ENCODE results near the gene PRIMA1.

Gene PRIMA1

DNA sequence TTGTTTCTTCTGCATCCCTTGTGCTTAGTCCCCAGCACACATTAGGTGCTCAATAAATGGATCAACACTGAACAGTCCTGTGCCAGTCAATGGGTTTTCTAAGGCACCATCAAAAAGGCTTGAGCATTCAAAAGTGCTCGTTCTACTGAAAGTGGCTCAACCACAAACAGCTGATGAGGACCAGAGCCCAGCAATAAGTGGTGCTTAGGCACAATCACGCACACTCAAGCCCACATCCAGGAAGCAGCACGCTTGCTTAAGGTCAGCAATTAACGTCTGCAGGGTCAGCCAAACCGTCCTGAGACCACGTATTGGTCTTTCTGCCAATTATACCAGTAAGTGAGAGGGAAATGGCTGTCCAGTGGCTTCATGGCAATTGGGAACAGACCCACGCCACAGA, 56.5 kb downstream of the PRIMA1 start:
- DNase-seq (ENCODE audit: low read depth), result no peak

GRCh38 chr14:93729993-93730392, 58.3 kb downstream of the PRIMA1 start:
- DNase-seq (ENCODE audit: low read depth), result no peak

- no peak for DNase-seq (ENCODE audit: low read depth)
Observed at GRCh38 chr14:93728651-93729016, 59.7 kb downstream of the PRIMA1 start.

GRCh38 chr14:93727917-93728650, 60.2 kb downstream of the PRIMA1 start:
- DNase-seq (ENCODE audit: low read depth), result no peak

- no peak for DNase-seq (ENCODE audit: low read depth)
Observed at GRCh38 chr14:93727039-93727740, 61.1 kb downstream of the PRIMA1 start.

DNA sequence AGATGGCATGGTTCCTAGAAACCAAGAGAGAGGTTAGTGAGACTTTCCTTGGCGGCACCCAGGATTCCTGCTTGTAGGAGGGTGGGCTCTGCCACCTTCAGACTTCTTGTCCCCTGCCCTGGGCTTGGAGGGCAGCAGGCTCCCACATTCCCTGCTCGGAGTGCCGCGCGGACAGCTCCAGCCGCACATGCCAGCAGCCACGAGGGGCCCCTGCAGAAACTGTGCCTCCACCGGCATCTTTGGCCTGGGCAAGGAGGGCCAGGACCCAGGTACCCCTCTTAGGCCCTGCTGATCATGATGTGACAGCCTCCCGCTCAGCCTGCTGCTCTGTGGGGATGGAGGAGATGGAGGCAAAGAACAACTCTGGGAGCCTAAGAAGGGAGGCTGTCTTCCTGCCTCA, 62.3 kb downstream of the PRIMA1 start:
- DNase-seq (ENCODE audit: low read depth), result no peak

DNA sequence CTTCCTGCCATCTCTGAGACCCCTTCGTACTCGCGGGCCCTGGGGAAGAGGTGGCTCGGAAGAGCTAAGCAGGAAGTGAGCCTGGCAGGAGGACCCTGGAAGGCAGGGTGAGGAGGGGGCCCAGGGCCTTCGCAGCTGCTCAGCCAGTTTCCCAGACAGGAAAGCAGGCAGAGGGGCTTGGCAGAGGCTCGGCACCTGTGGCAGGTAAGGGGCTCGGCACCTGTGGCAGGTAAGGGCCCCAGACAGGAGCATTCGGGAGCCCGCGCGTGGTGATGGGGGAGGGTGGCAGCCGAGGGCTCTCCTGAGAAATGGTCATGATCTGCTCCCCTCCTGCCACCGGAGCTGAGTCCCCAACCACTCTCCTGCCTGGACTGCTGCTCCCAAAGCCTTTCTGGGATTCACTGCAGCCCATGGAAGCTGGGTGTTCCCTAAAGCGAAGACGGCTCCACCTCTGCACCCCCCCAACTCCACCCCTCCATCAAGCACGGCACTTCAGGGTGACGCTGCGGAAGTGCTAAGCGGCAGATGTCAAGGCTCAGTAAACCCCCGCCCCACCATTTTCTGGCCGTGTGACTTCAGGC, 63.2 kb downstream of the PRIMA1 start:
- no peak for DNase-seq (ENCODE audit: low read depth)

DNA sequence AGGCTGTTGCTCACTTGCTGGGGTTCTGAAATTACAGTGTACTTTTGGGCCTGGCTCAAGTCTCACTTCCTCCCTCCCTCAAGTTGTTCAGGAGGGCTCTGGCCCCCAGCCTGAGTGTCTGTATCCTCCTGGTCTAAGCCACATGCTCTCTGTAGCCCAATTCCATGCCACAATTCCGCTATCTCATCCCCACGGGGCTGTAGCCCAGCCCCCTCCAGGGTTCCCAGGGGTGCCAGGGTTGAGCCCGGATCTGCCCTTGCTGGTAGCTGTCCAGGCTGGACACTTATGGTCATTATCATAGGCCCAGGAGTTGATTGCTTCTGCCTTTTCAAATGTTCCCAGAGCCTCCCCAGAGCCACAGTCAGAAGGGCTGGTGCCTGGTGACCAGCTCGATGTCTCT, 65.3 kb downstream of the PRIMA1 start:
- DNase-seq (ENCODE audit: low read depth), result no peak

DNA sequence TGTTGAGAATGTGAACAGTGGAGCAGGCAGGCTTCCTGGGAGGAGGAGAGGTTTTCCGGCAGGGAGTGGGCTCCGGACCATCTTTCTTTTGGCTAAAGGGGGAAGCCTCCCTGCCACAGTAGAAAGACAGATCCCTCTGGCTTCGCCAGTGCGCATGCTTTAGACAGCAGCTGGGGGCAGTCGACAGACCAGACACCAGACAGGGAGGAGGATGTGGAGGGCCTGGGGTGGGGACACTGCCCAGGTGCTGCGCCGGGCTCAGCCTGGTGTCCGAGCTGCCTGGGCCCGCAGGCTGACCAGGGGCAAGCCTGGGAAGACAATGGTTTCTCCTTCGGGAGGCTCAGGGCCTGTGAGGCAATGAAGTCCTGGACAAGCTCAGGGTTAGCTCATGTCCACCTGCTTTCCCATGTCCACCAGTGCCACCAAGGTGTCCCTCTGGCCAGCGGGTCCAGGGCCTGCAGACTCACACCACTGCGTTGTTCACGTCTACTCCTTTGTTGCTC, 67.3 kb downstream of the PRIMA1 start:
- no peak for DNase-seq (ENCODE audit: low read depth)

DNA sequence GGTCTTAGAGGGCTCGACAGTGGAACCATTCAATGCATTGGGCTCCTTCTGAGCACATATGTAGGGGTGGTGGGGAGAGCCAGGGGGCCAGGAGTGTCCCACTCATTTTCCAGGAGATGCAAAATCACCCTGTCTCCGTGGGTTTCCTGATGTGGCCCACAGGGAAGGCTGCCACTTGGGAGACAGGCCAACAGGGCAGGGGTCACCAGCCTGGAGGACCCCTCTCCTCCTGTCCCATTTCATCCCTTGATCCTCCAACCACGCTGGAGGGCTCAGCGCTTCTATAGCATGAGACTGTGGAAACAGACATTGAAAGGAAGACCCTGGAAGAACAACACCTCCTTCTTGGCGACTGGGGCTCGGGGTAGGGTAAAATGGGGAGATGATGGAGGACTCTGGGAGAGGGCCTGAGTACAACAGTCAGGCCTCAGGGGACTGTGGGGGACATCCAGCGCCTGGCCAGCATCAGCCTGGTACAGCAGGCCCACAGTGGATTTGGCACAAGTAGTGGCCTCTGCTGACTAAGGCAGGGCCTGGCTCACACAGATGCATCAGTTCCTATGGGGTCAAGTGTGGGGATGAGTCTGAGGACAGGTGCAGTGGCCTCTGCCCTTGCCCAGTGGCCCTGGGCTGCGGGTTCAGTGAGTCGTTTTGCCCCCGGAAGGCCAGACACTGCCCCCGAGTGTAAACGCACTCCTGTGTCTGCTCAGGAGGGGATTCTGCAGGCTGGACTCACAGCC, 68.0 kb downstream of the PRIMA1 start:
- no peak for DNase-seq (ENCODE audit: low read depth)

GRCh38 chr14:93719256-93719655, 69.0 kb downstream of the PRIMA1 start:
- no peak for DNase-seq (ENCODE audit: low read depth)

DNA sequence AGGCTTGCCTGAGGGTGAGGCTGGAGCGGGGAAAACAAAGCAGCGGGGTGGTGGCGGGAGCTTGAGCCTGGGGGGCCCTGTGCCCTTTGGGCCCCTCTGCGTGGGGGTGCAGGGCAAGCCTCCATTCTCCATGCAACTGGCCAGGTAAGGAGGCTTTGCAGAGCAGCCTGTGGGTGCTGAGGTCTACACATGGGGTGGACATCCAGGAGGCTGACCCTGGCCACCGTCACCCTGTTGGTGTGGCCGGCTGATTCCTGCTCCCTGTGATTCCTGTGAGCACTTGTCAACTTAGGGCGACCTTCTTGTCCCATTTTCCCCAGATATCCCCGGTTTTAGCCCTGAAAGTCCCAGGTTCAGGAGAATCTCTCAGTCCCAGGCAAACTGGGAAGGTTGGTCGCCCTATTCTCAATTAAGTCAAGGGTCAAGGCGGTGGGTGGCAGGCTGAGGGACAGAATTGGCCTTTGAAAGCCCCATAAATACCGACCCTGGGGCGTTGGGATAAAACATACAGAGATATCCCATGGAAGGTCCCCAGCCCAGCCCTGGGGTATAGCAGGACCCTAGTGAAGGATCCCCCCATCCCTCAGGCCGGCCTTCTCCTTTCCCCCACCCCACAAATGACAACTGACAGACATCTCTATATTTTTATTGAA, 70.5 kb downstream of the PRIMA1 start:
- DNase-seq (ENCODE audit: low read depth), result no peak

DNA sequence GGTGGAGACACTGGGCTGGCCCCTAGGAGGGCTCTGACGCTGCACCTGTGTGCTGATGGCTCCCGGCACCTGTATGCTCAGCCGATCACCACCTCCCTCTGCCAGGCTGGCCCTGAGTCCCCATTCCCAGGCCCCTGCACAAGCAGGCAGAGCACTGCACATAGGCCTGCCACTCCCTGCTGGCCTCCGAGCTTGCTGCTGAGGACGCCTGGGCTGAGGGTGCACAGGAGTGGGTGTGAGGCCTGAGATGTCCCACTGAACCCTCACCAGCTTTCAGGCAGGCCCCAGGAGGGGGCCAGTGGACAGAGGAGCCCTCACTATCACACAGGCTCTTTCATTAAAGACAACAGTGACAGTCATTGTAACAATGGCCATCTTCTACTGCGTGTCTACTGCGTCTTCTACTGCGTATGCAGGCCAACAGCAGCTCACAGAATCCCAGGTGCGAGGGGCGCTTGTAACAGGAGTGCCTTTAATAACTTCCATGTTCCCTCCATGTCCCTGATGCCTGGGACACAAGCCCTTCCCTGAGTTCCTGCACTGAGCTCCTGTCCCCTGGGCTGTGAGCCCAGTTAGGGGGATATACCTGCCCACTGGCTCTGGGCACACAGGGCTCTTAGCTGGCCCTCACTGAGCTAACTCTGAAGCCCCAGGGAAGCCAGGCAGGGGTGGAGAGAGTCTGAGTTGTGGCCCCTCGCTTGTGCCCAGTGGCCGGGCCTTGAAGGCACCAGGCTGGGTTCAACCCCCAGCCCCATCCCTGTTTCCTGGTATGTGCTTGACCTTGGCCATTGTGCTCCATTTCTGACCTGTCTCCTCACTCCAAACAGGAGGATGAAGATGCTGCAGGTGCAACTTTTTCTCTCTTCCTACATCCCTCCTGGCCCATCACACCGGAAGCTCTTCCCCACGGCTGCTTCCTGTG, 71.3 kb downstream of the PRIMA1 start:
- DNase-seq (ENCODE audit: low read depth), result no peak

GRCh38 chr14:93716002-93716745, 72.1 kb downstream of the PRIMA1 start:
- no peak for DNase-seq (ENCODE audit: low read depth)

DNA sequence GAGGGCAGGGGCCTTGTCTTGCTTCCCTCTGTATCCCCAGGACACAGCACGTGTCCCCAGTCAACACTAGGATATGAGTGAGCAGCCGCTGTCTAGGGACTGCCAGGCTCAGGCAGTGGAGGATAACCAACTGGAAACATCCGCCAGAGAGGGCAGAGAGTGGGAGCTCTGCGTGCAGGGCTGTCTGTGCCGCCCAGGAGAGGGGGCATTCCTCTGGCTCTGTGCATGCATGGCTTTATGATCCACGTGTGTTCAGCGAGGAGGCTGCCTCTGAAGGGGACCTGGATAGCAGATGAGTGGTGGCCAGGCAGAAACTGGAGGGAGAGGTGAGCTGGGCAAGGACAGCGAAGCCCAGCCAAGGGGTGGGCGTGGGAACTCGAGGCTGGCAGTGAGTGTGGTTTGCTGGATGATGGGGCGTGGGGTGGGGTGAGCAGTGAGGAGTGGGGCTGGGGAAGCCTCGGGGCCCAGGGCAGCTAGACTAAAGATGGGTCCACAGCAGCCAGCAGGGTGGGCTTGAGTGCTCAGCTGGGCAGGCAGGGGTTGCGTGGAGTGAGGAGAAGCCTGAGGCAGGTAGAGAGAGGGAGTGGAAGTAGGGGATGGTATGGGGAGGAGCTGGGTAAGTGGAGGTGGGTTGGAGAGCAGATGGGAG, 72.9 kb downstream of the PRIMA1 start:
- no peak for DNase-seq (ENCODE audit: low read depth)

GRCh38 chr14:93714605-93715004, 73.7 kb downstream of the PRIMA1 start:
- DNase-seq (ENCODE audit: low read depth), result no peak

- DNase-seq (ENCODE audit: low read depth), result no peak
Observed at GRCh38 chr14:93713726-93714405, 74.4 kb downstream of the PRIMA1 start.

GRCh38 chr14:93712838-93713724, 75.2 kb downstream of the PRIMA1 start:
- DNase-seq (ENCODE audit: low read depth), result no peak

Data from T follicular helper cell (primary cell).